ENCODE measurements around the gene RIN1.
"Not testable (repeated sequence)": the region's sequence is repeated elsewhere in the genome, so short reads cannot be mapped to it uniquely, and the experiment has no call there.

Gene RIN1

GRCh38 chr11:66317723-66318599 lies 18.3 kb downstream of the RIN1 start:
- no peak for DNase-seq

- DNase-seq, result no peak
Measured at GRCh38 chr11:66317322-66317722, 18.9 kb downstream of the RIN1 start.

DNA sequence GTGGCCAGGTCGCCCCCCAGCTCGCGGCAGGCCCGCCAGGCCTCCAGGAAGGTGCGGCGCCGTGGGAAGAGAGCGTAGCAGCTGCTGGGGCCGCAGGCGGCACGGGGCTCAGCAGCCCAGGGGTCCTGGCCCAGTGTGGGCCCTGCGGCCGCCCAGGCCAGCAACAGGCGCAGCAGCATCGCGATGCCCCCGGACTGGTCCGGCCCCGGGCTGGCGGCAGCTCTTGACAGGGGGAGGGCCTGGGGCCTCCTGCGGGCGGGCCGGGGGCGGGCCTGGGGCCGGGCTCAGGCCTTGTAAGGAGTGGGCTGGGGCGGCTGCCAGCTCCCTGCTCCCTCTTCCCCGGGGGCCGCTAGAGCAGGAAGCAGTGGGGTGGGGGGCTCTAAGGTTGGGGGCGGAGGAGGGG lies 19.4 kb downstream of the RIN1 start, which contains the start of gene CD248:
Gene CD248 (minus strand): TSS at position 196 of the 403 bp plus-strand sequence. CDS start 17 bp downstream, at position 179.
- DNase-seq, result no peak

DNA sequence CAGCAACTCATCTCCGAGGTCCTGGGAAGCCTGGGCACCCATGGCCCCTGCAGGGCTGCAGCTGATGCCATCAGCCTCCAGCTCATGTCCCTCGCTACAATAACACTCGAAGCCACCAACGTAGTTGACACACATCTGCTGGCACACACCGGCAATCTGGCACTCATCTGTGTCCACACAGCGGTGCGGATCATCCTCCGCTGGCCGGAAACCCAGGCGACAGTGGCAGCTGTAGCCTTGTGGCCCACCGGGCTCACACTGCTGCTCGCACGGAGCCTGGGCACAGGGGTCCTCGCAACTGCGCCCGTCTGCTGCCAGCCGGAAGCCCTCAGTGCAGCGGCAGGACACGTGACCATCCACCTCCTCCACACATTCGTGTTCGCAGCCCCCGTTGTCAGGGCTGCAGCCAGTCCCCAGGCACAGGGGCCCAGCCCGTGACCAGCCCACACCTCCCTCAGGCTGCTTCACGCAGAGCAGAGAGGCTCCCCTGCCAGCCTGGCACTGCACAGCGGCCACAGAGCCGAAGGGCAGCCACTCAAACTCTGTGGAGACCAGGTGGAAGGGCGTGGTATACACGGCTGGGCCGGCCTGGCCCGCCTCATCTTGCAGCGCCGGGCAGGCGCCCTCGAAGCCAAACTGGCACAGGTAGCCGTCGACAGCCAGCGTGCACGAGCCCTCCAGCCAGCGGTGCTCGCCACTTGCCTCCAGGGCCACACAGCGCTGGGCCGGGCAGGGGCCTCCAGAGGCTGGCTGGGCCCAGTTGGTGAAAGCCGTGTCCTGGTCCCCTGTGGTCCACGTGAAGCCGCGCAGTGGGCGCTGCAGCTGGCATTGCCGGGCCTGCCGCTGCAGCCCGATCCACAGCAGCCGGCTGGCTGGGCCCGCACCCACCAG lies 20.1 kb downstream of the RIN1 start:
- no peak for DNase-seq

DNA sequence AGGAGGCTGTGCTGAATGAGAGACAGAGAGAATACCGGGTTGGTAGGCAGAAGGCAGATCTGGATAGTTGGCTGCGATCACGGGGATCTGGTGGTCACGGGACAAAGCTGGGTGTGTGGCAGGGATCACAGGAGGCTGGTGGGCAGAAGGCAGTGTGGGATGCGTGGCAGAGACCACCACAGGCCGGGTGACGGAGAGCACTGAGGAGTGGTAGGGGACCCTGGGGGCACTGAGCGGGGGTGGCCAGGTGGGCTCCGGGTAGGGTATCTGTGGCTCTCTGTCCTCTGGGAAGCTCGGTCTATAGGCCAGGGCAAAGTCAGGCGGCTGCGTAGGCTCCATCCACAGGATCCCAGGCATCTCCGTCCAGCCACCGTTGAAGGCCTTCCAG lies 20.7 kb downstream of the RIN1 start:
- no peak for DNase-seq

DNA sequence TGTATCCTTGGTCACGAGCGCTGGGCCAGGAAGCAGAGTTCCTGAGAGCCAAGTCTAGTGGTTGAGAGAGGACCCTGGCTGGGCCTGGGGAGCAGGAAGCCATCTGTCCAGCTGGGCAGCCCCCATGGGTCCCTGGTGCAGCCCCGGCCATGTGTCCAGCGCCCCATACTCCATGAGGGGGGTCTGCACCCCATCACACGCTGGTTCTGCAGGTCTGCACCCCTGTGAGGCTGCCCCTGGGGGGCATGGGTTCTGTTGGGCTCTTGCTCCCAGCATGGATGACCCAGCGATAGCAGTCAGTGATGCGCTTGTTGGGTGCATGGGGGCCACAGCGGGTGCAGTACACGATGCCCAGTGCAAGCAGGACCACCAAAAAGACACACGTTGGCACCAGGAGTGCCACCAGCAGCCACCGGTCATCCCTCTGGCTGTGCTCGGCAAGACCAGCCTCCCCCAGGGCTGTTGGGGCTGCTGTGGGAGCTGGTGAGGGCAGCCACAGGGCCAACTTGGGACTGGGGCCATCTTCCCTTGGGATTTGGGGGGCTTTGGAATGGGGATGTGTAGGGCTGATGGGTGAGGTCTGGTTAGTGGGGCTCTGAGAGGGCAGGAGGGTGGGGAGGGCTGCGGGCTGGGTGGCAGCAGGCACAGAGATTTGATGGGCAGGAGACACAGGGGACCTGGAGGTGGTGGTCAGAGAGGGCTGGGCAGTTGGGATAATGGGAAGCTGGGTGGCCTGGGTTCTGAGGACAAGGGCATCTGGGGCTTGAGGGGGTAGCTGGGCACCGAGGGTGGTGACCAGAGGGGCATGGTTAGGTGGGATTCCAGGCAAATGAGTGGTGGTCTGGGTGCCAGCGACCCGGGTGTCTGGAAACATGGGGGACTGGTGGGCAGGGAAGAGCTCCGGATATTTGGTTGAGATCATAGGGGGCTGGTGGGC lies 21.4 kb downstream of the RIN1 start:
- no peak for DNase-seq

DNA sequence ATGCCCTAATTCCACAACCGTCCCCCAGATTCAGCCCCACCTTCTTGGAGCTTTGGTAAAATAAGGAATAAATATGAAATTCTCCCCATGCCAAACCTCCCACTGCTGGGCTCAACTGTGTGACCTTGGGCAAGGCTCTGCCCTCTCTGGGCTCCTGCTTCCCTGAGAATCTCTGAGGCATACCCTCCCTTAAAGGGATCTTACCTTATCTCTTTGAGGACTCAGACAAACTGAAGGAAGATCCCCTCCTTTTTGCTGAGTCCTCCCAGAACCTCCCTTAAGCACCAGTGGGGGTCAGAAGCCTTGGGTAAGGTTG lies 22.1 kb downstream of the RIN1 start:
- DNase-seq, result no peak

- no peak for DNase-seq
Measured at GRCh38 chr11:66313321-66314185, 22.7 kb downstream of the RIN1 start.

DNA sequence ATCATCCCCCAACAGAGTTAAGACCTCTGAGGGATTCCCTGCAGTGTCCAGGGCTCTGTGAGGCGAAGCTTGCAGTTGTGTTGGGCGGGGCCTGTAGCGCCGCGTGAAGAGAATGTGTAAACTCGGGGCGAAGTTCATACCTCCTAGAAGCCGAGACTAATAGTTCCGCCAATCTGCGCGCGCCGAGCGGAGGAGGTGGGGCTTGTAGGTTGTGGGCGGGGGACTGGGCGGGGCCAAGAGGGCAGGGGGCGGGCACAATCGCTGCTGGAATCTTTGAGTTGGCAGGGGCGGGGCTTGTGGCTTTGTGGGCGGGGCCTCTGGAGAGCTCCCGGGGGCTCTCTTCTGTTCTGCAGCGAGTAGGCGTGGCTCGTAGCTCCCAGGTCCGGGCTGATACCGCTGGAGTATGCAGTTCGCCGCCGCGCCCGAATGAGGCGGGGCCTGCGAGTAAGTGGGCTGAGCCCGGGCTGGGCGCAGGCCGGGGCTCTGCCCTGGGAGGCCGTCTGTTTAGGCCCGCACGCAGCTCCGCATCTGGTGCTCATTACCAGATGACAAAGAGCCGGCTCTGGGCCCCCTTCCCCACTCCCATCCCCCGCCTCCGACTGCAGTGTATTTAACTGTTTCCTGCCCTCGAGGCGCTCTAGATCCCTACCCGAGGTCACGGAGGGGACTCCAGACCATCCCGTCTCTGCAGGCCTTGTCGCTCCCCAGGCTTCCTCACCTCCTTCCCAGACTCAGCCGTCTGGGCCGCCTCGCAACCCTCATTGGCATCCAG lies 23.5 kb downstream of the RIN1 start:
- peak; percentile 93 for DNase-seq

DNA sequence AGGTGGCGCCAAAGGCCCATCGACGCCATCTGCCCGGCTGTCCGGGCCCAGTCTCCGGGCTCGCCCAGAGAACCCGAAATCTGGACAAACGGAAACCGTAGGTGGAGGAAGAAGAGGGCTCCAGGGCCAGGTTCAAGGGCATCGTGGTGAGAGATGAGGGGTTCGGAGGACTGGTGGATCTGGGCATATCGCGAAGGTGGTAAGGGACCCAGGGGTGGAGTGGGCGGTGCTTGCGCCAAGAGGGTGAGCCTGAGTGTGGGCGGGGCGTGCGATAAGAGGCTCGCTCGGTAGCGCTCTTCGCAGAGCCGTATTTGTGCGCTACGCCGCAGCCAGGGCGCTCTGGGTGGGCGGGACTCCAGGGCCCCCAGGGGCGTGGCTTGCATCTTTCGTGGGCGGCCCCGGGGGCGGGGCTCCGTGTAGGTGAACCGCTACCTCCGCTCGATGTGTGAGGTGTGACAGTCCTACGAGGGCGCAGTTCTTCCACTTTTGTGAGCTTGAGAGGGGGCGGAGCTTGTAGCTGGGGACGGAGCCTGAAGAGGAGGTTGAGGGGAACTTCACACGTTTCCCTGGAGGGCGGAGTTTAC lies 24.2 kb downstream of the RIN1 start:
- peak; percentile 79 for DNase-seq

DNA sequence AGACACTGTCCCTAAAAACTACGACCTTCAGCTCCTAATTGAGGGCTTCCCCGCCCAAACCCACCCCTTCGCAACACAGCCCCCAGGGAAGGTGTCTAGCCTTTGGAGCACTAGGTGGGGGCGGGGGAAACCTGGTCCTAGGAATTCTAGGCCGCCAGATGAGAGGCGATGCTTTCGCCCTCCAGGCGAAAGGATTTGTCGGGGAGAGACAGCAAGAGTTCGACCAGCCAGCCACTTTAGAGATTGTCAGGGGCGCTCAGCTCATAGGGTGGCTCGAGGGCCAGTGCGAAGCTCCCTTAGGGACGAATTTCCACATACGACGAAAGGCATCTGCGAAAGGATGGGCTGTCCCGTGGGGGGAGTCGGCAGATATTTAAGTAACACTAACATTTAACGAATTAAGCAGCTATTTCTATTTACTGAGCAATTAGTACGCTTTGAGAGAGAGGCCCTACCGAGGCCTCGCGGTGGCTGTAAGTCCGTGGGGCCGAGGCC lies 24.7 kb downstream of the RIN1 start:
- no peak for DNase-seq

DNA sequence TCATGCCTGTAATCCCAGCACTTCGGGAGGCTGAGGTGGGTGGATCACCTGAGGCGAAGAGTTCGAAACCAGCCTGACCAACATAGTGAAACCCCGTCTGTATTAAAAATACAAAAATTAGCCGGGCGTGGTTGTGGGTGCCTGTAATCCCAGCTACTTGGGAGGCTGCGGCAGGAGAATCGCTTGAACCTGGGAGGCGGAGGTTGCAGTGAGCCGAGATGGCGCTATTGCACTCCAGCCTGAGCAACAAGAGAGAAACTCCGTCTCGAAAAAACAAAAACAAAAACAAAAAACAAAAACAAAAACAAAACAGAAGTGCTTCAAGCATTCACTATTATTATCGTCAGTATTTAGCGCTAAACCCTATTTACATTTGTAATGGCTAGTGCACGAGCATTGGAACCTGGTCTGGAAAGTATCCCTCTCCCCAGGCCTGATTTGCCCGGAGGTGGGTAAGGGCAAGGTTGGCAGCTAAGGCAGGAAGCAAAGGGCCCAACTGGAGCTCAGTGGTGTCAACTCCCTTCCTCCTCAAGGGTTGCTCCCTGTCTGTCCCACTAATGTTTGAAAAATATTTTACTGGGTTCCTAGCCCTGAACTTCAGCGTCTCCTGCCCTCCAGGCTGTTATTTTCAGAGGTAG lies 25.3 kb downstream of the RIN1 start:
- not testable (repeated sequence) for DNase-seq

GRCh38 chr11:66310324-66310723 lies 25.9 kb downstream of the RIN1 start:
- no peak for DNase-seq

GRCh38 chr11:66309475-66309874 lies 26.8 kb downstream of the RIN1 start:
- DNase-seq, result no peak

DNA sequence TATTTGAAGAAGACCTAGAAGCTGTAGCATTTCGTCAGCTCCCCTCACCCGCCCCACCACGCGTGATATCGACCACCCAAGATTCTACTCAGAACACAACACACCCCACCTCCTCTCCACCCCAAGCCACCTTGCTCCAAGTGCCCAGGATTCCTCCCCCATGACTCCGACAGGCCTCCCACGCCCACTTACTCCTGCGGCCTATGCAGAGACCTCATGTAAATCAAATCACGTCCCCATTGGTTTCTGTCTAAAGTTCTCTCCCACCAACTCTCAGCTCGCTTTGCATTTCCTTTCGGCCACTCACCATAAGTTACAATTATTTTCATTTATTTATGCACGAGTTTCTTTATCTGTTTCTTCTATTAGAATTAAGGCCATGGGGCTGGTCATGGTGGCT lies 33.6 kb downstream of the RIN1 start:
- no peak for DNase-seq

- no peak for DNase-seq
Measured at GRCh38 chr11:66299186-66299585, 37.0 kb downstream of the RIN1 start.

DNA sequence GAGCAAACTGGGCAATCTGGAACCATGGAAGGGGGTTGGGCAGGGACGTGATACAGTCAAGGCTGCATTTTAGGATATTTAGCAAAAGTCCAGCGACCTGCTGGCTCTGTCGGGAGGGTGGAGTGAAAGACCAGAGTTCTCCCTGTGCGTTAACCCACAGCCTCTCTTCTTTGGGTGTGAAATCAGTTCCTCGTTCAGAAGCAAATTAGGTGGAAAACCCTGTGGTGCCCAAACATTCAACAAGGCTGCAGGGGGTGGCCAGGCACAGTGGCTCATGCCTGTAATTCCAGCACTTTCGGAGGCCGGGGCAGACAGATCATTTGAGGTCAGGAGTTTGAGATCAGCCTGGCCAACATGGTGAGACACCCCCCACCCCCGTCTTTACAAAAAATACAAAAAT lies 38.6 kb downstream of the RIN1 start:
- no peak for DNase-seq

DNA sequence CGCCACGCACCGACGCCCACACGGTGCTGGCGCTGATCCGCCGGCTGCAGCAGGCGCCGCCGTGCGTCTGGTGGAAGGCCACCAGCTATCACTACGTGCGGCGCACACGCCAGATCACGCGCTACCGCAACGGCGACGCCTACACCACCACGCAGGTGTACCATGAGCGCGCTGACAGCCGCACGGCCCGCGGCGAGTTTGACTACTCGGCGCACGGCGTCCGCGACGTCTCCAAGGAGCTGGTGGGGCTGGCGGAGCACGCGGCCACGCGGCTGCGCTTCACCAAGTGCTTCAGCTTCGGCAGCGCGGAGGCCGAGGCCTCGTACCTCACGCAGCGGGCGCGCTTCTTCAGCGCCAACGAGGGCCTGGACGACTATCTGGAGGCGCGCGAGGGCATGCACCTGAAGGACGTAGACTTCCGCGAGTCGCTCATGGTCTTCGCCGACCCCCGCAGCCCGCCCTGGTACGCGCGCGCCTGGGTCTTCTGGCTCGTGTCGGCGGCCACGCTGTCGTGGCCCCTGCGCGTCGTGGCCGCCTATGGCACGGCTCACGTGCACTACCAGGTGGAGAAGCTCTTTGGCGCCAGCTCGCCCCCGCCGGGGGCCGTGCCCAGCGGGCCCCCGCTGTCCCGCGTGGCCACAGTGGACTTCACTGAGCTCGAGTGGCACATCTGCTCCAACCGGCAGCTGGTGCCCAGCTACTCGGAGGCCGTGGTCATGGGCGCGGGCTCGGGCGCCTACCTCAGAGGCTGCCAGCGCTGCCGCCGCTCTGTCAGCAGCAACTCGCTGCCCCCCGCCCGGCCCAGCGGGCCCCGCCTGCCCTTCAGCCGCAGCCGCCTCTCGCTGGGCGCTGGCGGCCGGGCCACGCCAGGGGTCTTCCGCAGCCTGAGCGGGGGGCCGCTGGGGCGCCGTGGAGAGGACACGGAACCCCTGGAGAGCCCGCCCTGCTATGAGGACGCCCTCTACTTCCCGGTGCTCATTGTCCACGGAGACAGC lies 41.3 kb downstream of the RIN1 start:
- DNase-seq, result no peak

Data from NCI-H1048 (cell line).